GM12892 (cell line): Measurements from ENCODE around the gene CACNA1F.

ENCODE experiments used
- POLR2A ChIP-seq: IDR thresholded peaks from 2 replicates; pipeline ENCODE4 v1.6.1; 2011; ENCODE audit warnings: low read depth, low read length, control low read depth
- TAF1 ChIP-seq: IDR thresholded peaks from 2 replicates; pipeline ENCODE4 v1.6.1; 2011; ENCODE audit warnings: low read depth, mild to moderate bottlenecking, control low read depth, low read length, borderline replicate concordance

DNA sequence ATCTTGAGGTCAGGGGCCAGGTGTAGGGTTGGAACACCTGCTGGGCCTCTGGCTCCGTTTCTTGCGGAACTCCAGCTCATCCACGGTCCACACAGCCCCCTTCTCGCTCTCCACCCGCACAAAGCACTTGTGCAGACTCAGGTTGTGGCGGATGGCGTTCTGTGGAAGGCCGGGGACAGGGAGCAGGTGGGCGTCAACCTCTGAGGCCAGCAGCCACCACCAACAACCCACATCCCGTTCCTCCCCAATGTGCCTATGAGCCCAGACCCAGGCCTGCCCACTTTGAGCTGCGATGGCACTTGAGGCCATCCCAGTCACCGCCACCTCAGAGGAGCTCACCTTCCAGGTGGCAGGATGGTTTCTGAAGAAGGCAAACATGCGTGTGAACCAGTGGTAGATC, 18.2 kb upstream of the CACNA1F start:
- TF ChIP-seq TAF1 = no peak
- TF ChIP-seq POLR2A = no peak
